Upper lobe of left lung (tissue), 4 donors: ENCODE measurements around the gene KRTAP3-3.

Experiments used
- EP300 ChIP-seq, 4 donors: sonication (generic); formaldehyde crosslinking; IDR thresholded peaks; one replicate each; pipeline ENCODE4 v1.5.1; 2017; ENCODE audit warnings: antibody characterized with exemption in 4 of 4, control low read depth in 2 of 4
- POLR2A ChIP-seq, 4 donors: fragments of 450-650 bp; IDR thresholded peaks; one replicate each; pipeline ENCODE4 v1.5.1; 2016 to 2017; ENCODE audit warnings: antibody characterized with exemption in 4 of 4, mild to moderate bottlenecking in 2 of 4
- TF ChIP-seq, protein P1 (sequence below), 6 experiments: fragments of 450-650 bp in 4 of 6; fragments of 200-600 bp in 2 of 6; sonication (generic) in 2 of 6; IDR thresholded peaks; one replicate each; pipeline ENCODE4 v1.5.1; 2016 to 2019; ENCODE audit warnings: antibody characterized with exemption in 6 of 6

DNA sequence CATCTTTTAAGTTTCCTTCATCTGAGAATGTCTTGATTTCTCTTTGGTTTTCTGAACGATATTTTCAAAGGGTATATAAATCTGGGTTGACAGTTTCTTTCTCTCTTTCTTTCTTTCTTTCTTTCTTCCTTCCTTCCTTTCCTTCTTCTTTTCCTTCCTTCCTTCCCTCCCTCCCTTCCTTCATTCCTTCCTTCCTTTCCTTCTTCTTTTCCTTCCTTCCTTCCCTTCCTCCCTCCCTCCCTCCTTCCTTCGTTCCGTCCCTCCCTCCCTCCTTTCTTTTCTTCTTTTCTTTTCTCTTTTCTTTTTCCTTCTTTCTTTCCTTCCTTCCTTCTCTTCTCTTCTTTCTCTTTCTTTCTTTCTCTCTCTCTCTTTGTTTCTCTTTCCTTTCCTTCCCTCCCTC lies 19.6 kb downstream of the KRTAP3-3 start:
- TF ChIP-seq, protein P1, sequence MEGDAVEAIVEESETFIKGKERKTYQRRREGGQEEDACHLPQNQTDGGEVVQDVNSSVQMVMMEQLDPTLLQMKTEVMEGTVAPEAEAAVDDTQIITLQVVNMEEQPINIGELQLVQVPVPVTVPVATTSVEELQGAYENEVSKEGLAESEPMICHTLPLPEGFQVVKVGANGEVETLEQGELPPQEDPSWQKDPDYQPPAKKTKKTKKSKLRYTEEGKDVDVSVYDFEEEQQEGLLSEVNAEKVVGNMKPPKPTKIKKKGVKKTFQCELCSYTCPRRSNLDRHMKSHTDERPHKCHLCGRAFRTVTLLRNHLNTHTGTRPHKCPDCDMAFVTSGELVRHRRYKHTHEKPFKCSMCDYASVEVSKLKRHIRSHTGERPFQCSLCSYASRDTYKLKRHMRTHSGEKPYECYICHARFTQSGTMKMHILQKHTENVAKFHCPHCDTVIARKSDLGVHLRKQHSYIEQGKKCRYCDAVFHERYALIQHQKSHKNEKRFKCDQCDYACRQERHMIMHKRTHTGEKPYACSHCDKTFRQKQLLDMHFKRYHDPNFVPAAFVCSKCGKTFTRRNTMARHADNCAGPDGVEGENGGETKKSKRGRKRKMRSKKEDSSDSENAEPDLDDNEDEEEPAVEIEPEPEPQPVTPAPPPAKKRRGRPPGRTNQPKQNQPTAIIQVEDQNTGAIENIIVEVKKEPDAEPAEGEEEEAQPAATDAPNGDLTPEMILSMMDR (IDR thresholded peaks at IDR 0.05): no peak
- TF ChIP-seq EP300 (IDR thresholded peaks at IDR 0.05): no peak
- no peak for TF ChIP-seq POLR2A (IDR thresholded peaks at IDR 0.05)
